OCI-LY7 (cell line): ENCODE measurements around the gene STAT5A.

Experiments
- EZH2phosphoT487 ChIP-seq: fragments of 200-600 bp; sonication (generic); IDR thresholded peaks from 2 replicates; pipeline ENCODE4 v1.6.1; 2018; ENCODE audit warnings: low read depth, borderline replicate concordance, mild to moderate bottlenecking, mixed run types, antibody characterized with exemption, low read length, moderate library complexity, mixed read lengths
- TF ChIP-seq, protein P1 (sequence below): fragments of 200-600 bp; sonication (generic); conservative IDR thresholded peaks from 2 replicates; pipeline ENCODE4 v1.5.1; 2014; ENCODE audit warnings: mild to moderate bottlenecking, antibody characterized with exemption, low read length, moderate library complexity, mixed read lengths

DNA sequence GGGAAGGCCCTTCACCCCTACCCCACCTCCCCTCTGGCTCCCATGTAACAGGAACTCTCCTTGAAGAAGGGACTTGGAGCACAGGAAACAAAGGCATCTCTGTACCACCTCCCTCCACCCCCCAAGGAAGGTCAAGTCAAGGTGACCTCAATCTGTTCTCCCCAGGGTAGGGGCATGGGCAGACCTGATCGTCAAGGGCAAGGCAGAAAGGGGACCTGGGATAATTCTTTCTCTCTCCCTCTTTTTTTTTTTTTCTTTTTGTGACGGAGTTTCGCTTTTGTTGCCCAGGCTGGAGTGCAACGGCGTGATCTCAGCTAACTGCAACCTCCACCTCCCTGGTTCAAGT, 4.3 kb upstream of the STAT5A start:
- TF ChIP-seq, protein P1, sequence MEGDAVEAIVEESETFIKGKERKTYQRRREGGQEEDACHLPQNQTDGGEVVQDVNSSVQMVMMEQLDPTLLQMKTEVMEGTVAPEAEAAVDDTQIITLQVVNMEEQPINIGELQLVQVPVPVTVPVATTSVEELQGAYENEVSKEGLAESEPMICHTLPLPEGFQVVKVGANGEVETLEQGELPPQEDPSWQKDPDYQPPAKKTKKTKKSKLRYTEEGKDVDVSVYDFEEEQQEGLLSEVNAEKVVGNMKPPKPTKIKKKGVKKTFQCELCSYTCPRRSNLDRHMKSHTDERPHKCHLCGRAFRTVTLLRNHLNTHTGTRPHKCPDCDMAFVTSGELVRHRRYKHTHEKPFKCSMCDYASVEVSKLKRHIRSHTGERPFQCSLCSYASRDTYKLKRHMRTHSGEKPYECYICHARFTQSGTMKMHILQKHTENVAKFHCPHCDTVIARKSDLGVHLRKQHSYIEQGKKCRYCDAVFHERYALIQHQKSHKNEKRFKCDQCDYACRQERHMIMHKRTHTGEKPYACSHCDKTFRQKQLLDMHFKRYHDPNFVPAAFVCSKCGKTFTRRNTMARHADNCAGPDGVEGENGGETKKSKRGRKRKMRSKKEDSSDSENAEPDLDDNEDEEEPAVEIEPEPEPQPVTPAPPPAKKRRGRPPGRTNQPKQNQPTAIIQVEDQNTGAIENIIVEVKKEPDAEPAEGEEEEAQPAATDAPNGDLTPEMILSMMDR = no peak
- TF ChIP-seq EZH2phosphoT487 = no peak
